ENCODE data around the gene SYTL3. TPM values are rescaled to one million over a fixed set of nuclear protein-coding genes. Genes with fewer than 3 reads are reported as not detected.
"Not testable (repeated sequence)": the region's sequence is repeated elsewhere in the genome, so short reads cannot be mapped to it uniquely, and the experiment has no call there.

The SYTL3 gene
- total RNA-seq, 1 donor from 2014 or later, result 10.8 TPM

DNA sequence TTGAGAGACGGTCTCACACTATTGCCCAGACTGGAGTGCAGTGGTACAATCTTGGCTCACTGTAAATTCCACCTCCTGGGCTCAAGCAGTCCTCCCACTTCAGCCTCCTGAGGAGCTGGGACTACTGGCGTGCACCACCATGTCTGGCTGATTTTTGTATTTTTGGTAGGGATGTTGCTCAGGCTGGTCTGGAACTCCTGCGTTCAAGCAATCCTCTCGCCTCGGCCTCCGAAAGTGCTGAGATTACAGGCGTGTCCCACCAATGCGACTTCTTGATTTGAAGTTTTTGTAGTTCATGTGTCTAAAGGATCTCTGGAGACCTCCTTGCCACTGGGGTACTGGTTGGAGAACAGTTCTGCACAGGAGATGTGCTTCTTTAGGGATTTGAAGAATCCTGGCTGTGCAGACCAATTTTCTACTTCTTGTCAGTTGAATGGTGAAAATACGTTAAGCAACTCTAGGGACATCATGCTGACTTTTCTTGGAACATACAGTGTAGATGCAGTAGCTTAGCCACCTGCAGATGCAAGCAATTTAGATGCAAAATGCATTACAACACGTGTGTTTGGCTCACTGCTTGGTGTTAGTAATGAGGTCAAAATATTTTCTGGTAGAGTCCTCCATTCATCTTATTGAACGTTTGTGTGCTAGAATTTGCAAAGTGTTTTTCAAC is 28.2 kb downstream of the SYTL3 start:
- intact Hi-C loops (cut with DNase I), result no loop called here
- DNase-seq (ENCODE audit: missing footprints) (no peak), ATAC-seq (no peak)

DNA sequence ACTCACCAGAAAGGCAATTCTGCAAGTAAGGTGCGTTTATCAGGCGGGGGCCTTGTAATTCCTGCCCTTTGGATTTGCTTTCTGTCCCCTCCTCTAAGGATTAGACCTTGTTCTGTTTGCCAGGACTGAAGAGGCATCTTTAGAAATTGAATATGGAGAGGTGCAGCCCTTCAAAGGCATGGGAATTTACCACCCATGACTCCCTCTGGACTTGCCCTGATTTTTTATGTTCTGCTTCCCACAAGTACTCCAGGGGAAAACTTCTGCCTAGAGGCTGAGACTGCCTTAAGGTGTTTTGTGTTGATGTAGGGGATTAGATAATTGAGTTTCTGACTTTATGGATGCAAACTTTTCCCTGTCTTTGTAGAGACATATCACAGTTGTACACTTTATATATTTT is 30.2 kb downstream of the SYTL3 start:
- DNase-seq (ENCODE audit: missing footprints), result no peak
- ATAC-seq, result no peak
- intact Hi-C loops (cut with DNase I), result no loop called here

DNA sequence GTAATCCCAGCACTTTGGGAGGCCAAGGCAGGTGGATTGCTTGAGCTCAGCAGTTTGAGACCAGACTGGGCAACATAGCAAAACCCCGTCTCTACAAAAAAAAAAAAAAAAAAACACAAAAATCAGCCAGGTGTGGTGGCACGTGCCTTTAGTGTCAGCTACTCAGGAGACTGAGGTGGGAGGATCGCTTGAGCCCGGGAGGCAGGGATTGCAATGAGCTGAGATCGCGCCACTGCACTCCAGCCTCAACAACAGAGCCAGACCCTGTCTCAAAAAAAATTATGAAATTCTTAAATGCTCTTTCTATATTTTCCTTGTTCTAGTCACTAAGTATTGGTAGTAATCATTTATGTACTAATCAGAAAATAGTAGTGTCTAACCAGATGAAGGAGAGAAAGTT is 30.6 kb downstream of the SYTL3 start:
- intact Hi-C loops (cut with DNase I), result no loop called here
- ATAC-seq, result no peak

DNA sequence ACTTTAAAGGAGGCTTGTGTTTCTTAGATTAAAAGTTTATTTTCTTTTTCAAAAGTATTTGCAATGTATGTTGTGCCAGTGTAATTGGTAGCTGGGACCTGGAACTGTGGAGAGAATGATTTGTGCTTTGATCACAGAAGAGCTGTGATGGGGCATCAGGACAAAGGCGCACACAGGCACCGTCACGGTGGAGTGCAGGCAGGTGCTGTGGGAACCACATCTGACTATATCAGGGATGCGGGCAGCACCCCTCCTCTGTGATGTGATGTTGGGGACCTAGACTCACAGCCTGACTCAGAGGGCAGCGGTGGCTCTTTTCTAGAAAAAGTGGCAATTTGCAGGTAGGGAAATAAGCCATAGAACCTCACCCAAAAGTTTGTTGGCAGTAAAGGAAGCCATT is 34.5 kb downstream of the SYTL3 start:
- intact Hi-C loops (cut with DNase I), result no loop called here
- ATAC-seq (no peak), DNase-seq (ENCODE audit: missing footprints) (no peak)

More for the DNA sequence above, 30.6 kb downstream of the SYTL3 start:
- no peak for DNase-seq (ENCODE audit: missing footprints)

DNA sequence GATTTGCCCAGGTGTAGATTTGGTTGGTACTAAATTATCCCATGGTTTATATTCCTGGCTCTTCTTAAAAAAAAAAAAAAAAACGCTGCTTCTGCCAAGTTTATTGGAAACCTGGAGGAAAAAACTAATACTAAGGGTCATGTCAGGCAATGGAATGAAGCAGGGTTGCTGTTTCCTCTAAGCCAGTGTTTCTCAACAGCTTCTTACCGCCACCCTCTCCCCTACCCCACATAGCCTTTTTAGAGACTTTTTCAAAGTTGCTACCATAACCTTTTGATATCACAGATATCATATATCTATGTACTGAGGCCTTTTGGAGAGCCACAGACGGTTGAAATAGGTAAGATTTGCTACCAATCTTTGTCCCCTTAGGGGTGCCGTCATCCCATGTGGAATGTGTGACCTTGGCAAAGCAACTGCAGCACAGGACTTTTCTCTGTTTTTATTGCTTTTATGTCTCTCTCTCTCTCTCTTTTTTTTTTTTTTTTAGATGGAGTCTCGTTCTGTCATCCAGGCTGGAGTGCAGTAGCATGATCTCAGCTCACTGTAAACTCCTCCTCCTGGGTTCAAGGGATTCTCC is 35.0 kb downstream of the SYTL3 start:
- no peak for ATAC-seq
- DNase-seq (ENCODE audit: missing footprints), result no peak
- intact Hi-C loops (cut with DNase I), result no loop called here

DNA sequence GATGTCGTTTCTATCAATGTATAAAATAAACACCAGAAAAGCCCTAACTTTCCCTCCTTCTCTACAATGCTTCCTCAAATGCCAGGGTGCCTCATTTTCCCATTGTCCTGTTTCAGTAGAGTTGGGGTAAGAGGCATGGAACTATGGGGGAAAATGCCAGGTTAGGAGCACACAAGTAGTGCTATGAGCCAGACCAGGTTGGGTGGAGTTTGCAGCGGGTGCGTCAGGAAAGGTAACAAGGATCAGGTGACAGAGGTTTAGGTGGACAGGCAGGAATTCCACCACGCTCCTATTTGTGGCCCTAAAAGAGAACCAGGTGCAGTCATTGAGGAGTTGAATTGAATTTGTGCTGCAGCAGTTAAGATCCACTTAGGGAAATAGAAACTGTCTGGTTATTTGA is 36.5 kb downstream of the SYTL3 start:
- intact Hi-C loops (cut with DNase I), result no loop called here
- DNase-seq (ENCODE audit: missing footprints), result no peak

DNA sequence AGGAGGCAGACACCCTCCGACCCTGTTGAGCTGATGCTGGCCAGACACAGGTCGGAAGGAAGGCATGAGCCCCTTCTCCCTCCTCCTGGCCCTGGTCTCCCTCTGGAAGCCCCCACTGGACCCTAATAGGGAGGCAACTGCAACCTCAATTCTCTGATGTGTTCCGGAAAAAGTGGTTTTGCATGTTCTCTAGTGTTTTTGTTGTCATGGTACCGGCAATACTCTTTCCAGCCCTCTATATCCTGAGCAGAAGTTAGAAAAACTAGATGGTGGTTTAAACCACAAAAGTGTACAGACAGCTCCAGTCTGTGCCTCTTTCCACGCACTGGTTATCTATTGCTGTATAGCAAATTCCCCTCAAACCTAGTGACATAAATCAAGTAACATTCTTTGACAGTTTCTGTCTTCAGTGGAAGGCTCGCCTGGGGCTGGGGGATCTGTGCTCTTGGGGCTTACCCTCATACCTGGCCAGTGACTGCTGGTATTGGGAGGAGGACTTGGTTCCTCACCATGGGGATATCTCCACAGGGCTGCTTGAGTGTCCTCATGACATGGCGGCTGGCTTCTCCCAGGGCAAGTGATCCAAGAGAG is 37.0 kb downstream of the SYTL3 start:
- DNase-seq (ENCODE audit: missing footprints) (no peak), ATAC-seq (no peak)
- intact Hi-C loops (cut with DNase I), result loop anchor here (1.0 kb wide), 1 partner anchor 28 kb away; no protein-coding TSS in a partner anchor

More for the DNA sequence above, 36.5 kb downstream of the SYTL3 start:
- no peak for ATAC-seq

DNA sequence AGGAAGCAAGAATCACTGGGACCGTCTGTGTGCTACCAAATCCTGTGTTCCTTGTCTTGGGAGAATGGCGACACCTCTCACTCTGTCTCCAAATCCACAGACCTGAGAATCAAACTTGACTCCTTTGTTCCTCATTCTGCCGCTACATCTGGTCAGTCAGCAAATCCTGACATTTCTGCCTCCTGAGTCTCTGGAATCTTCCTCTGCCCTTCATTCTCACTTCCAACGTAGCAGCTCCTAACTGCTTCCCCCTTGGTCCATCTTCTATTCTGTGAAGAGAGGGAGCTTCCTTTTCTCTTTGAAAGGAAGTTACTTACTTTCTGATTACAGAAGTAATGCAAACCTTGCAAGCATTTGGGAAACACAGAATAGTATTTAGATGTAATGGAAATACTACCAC is 37.7 kb downstream of the SYTL3 start:
- intact Hi-C loops (cut with DNase I), result loop anchor here (1.0 kb wide), 1 partner anchor 28 kb away; no protein-coding TSS in a partner anchor

DNA sequence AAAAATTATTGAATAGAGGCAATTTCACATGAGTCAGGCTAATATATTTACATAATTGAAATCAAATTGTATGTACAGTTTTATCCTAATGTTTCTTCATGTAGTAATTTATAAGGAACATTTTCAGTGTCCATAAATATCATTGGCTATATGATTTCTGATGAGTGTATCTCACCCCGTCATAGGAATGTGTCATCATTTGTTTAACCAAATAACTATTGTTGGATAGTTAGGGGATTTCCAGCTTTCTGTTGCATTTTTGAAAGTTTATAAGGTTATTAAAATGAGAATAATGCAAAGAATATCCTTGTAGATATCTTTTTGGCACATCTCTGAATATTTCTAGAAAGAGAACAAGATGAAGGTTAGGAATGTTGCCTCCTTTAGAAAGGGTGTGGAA is 39.0 kb downstream of the SYTL3 start:
- intact Hi-C loops (cut with DNase I), result no loop called here
- no peak for DNase-seq (ENCODE audit: missing footprints)
- no peak for ATAC-seq

More for the DNA sequence above, 37.7 kb downstream of the SYTL3 start:
- ATAC-seq, result no peak
- DNase-seq (ENCODE audit: missing footprints), result no peak

DNA sequence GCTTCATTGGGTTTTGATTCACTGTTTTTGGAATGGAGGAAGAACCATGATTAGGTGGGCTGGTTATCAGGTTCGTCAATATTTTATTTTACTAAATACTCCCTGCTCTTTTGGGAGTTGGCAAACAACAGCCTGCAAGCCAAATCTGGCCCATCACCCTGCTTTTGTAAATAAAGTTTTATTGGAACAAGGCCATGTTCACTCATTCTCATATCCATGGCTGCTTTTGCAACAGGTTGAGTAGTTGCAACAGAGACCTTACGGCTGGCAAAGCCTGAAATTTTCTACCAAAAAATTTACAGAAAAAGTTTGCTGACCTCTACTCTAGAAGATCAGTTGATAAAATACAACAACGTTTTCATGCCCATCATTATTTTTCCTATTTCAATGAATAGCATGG is 45.1 kb downstream of the SYTL3 start:
- intact Hi-C loops (cut with DNase I), result loop anchor here (5.0 kb wide), 1 partner anchor 473 kb away; no protein-coding TSS in a partner anchor
- no peak for DNase-seq (ENCODE audit: missing footprints)
- ATAC-seq, result no peak

DNA sequence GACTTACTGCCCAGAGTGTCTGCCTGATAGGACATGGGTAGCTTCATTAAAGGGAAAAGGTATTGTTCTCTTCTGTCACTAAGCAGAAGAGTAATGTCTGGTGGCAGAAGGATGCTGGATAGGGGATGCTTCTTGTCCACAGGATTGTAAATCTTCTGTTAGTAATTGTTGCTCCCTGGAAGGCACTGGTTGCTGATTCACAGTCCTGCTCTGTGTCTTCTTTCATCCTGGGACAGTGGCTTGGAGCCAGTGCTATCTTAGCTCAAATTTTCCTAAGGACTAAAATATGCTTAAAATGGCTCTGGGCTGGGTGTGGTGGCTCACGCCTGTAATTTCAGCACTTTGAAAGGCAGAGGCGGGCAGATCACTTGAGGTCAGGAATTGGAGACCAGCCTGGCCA is 48.0 kb downstream of the SYTL3 start:
- DNase-seq (ENCODE audit: missing footprints) (no peak), ATAC-seq (no peak)
- intact Hi-C loops (cut with DNase I), result no loop called here

DNA sequence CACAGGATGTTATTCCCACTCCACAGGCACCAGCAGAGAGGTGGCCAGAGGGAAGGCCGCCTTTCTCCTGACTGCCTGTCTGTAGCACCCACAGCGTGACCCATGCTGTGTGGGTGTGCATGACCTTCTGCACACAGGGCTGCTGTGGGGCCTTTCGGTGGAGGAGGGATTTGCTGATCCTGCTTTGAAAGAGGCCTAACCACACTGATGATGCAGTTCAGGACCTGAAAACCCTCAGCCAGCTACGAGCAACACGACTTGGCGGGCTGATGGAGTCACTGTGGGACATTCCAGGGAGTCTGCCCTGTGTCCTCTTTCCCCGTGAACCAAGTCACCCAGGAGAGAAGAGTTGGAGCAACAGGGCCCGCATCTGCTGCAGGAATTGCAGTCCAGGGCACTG is 49.1 kb downstream of the SYTL3 start:
- ATAC-seq (no peak), DNase-seq (ENCODE audit: missing footprints) (no peak)
- intact Hi-C loops (cut with DNase I), result no loop called here

DNA sequence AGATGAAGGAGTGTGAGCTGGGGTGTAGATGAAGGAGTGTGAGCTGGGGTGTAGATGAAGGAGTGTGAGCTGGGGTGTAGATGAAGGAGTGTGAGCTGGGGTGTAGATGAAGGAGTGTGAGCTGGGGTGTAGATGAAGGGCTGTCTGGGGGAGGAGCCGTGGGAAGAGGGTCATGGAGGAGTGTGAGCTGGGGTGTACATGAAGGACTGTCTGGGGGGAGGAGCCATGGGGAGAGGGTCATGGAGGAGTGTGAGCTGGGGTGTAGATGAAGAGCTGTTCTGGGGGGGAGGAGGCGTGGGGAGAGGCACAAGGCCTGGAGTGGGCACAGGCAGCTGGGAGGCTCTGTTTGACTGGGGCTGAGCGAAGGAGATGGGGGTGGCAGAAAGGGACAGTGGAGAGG is 51.4 kb downstream of the SYTL3 start:
- ATAC-seq; DNase-seq (ENCODE audit: missing footprints); intact Hi-C loops (cut with DNase I): not testable (repeated sequence)

DNA sequence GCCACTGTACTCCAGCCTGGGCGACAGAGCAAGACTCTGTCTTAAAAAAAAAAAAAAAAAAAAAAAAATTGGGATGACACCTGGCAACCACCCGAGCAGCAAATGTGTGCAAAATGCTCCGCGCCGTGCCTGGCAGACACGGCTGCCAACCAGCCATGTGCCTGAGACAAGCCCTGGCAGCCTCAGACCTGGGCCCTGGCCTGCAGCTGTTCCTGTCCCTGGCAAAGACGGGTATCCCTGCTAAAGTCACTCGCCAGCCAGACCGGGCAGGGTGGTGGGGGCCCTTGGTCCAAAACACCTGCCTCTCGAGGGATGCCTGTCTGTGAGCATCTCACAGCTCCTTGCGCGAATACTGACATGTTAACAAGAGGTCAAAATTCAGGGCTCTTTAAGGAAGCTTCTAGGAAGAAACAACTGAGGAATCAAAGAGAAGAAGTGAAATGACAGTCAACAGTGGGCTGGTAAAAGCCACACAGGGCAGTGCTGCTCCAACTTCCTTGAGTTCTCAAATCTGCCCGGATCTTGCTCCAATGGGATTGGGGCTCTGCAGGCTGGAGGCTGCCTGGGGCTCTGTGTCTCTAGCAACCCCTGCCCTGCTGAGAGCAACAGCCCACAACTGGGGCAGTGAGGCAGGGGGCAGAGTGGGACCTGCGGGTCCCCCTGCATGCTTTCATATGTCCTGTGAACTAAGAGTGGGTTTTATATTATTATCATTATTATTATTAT is 53.4 kb downstream of the SYTL3 start:
- DNase-seq (ENCODE audit: missing footprints), result peak; percentile 74
- peak; percentile 43 for ATAC-seq
- intact Hi-C loops (cut with DNase I), result no loop called here

DNA sequence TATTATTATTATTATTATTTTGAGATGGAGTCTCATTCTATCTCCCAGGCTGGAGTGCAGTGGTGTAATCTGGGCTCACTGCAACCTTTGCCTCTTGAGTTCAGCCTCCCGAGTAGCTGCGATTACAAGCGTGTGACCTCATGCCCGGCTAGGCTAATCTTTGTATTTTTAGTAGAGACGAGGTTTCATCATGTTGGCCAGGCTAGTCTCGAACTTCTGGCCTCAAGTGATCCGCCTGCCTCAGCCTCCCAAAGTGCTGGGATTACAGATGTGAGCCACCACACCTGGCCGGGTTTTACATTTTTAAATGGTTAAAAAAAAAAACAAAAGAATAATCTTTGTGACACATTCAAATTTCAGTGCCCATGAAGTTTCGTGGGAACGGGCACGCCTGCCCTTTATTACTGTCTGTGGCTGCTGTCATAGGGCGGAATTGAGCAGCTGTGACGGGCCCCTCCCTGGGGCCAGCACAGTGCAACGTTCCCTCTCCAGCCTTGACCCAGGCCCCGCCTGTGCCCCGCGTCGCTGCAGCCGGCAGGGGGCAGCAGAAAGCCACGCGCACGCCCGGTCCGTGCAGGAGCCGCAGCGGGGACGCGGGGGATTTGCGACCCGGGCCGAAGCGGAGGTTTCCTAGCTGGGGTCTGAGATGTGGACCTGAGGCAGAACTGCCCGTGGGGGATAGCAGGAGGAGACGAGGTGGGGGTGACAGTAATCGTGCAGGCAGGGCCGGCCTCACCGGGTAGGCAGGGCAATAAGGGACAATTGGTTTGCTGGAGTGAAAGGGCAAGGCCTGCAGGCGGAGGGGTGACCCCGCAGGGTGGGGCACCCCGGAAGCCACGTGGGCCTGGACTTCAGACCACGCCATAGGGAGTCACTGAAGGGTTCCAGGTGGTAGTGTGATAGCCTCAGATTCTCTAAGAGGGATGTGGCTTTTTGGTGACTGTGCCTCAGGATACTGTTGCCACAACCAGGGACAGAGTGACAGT is 54.3 kb downstream of the SYTL3 start:
- ATAC-seq, result peak; percentile 89
- intact Hi-C loops (cut with DNase I), result loop anchor here (1.0 kb wide), 1 partner anchor 268 kb away; no protein-coding TSS in a partner anchor
- peak; percentile 91 for DNase-seq (ENCODE audit: missing footprints)

DNA sequence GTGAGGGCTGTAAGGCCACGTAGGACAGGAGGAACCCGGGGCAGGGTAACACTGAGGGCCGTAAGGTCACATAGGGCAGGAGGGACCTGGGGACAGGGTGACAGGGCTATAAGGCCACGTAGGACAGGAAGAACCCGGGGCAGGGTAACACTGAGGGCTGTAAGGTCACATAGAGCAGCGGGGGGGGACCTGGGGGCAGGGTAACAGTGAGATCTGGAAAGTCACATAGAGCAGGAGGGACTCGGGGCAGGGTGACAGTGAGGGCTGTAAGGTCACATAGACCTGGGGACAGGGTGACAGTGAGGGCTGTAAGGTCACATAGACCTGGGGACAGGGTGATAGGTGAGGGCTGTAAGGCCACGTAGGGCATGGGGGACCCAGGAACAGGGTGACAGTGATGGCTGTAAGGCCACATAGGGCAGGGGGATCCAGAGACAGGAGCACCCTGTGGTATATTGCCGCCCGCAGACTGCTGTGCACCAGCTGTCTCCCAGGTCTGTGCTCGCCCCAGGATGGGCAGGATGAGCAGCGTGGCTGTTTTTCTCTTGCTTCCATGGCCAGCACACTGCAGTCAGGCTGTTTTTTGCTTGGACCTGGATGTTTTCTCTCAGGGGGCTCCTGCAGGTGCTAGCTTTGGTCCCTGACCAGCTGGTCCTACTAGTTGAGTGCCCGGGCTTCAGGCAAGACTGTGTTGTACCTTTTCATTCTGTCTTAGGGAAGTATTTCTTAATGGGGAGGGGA is 55.7 kb downstream of the SYTL3 start:
- intact Hi-C loops (cut with DNase I), result loop anchor here (2.0 to 5.0 kb wide), 2 partner anchors 95 to 422 kb away; no protein-coding TSS in a partner anchor
- ATAC-seq (no peak), DNase-seq (ENCODE audit: missing footprints) (no peak)

DNA sequence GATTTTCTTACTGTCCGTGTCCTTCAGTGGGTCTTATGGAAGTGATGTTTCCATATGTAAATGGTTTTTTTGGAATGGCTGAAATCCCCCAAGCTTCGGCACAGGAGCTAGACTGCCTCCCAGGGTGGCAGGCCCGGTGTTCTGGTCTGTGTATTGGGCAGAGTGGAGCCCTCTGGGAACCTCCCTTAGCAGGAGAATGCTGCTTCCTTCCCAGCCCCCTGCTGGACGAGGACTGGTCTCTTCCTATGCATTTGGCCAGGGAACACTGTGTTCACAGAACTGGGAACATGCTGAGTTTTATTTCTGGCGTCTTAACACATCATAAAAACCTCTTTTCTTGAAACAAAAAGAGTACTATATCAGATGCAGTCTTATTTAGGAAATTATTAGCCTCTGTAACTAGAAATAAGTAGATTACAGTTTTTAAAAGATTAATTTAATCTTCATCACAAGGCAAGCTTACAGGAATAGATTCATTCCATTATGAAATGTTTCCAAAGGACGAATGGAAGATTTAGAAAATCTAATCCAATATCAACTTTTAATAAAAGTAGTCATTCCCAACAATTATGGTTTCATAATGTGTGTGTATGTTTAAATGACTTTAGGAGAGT is 56.6 kb downstream of the SYTL3 start:
- no peak for DNase-seq (ENCODE audit: missing footprints)
- peak; percentile 67 for ATAC-seq
- intact Hi-C loops (cut with DNase I), result loop anchor here (2.0 to 5.0 kb wide), 2 partner anchors 94 to 421 kb away; no protein-coding TSS in a partner anchor

Measured in Right ventricle myocardium inferior (tissue), 1 donor.